Measurements from ENCODE around the gene UBE2O.

The UBE2O gene

DNA sequence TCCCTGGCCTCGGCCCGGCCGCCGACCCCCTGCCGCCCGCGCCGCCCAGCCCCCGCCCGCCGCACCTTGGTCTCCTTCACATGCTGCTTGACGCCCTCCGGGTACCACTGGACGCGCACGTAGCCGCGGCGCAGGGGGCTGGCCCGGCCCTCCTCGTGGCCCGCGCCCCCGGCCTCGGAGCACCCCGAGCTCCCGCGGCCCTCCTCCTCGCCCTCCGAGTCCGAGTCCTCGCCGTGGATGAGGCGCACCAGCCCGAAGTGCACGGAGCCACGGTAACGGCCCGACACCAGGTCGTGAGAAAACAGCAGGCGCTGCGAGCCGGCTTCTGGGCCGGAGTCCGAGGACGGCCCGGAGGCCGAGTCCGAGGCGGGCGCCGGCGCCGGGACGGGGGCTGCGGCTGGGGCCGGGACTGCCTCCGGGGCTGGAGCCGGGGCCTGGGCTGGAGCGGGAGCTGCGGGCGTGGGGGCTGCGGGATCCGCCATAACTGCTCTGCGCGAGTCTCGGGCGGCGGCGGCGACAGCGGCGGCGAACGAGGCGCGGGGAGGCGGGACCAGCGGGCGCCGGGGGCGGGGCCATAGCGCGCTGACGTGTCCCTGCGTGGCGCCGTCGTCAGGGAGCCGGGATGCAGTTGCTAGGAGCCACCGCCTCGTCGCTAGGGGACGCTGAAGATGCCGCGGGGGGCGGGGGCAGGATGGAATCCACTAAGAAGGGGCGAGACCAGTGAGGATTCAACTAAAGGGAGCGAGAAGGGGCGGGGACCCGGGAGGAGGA, at the start of gene UBE2O:
Gene UBE2O, minus strand, starts transcription at position 493 of the 771 bp plus-strand sequence. Its CDS starts 11 bp downstream, at position 482.
- peak; percentile 74 for DNase-seq

DNA sequence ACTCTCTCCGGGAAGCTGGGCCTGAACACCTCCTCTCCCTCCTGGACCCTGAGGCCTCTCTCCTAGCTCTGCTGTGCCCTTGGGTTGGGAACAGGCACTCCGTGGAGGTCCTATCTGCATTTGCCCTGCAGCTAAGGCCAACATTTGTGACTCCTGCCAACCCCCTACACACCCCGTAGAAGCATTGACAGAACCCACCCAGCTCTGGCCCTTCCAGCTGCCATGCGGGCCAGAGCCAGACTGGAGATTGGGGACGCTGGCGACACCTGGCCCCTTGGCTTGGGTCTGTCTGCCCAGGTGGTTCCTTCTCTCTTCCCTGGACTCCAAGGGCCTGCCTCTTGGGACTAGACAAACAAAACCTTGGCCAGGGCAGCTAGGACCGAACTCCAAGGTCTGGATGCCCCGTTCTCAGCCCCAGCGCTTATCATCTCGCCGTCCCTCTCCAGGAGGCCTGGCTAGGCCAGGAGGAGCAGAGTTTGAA, 48.9 kb upstream of the UBE2O start:
- DNase-seq, result no peak

DNA sequence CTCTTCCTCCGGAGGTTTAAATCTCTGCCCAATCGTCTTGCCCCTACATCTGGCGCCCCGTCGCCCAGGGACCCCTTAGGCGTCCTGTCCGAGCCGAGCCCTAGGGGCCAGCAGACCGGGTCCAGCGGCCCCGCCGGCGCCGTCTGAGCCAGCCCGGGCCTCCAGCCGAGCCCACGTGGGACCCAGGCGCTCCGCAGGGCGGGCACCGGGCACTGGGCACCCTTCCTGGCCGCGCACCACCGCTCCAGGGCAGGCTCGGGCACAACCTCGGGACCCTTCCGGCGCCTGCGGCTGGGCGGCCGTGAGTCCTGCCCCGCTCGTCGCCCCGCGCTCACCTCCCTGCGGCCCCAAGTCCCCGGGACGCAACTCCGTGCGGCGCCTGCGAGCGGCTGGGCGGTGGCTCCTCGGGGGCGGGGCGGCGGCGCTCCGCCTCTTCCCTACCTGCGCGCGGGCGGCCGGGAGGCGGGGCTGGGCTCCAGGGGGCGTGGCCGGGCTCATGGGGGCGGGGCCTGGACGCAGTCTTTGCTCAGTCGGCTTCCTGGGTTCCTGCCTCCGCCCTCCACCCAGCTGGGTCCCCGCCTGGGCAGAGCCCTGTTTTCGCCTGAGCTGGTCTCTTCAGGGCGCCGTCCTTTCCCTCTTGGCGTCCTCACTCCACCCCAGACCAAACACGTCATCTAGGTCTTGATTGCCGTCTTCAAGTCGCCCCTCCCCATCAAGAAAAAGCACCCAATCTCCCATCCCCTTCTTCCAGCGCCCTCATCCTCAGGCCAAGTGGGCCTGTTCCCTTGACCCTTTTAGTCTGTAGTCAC, 48.3 kb upstream of the UBE2O start, which contains the start of gene RHBDF2:
Gene RHBDF2, minus strand, starts transcription at position 406 of the 809 bp plus-strand sequence. CDS start 19,899 bp downstream, outside the sequence.
- DNase-seq, result peak; percentile 53

DNA sequence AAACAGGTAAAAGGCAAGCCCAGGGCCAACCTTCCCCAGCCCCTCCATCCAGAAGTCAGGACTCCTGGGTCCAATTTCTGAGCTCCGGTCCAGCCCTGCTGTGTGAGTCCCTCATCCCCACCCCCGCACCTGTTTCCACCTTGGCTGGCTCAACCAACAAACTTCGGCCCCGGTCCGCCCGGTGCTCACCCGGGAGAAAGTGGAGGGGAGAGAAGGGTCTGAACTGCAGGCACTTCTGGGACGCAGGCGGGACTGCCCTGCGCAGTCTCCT, 47.7 kb upstream of the UBE2O start:
- DNase-seq, result no peak

DNA sequence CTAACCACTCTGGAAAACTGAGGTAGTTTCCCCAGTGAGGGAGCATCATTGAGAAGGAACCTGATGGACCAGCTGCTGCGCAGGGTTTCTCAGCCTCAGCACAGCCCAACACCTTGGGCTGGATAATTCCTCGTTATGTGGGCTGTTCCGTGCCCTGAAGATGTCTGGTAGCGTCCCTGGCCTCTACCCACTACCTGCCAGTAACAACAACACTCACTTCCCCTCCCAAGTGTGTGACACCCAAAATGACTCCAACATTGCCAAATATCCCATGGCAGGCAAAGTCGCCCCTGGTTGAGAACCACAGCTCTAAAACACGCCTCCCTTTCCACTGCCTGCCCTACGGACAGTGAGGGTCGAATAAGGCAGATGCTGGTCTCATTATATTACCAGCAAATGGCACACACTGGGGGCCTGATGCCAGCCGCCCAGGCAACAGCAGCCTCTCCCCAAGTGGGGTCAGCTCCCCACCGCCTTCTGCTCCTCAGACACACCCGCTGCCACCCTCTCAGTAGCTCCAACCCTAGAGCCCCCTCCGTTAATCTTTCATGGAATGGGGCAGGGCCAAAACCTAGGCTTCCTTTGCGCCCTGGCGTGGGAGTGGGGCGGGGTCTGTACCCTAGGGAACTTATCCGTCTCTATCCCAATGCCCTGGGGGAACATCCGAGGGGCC, 47.3 kb upstream of the UBE2O start:
- DNase-seq, result no peak

DNA sequence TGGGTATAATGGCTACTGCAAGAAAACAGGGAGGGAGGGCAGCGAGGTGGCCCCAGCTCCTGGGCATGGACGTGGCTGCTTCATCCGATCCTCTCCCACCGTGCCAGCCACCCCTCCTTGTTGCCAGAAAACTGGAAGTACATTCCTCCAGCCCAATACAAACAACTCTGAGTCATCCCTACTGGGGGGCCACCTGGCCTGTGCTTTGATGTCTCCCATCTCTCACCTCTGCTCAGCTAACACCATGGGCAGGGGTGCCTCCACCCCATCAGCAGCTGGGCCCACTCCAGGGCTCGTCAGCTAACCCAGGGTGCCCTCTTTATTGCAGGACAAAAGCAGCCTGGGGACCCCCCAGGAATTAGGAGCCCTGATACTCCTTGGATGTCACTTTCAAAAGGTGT, 46.3 kb upstream of the UBE2O start:
- no peak for DNase-seq

DNA sequence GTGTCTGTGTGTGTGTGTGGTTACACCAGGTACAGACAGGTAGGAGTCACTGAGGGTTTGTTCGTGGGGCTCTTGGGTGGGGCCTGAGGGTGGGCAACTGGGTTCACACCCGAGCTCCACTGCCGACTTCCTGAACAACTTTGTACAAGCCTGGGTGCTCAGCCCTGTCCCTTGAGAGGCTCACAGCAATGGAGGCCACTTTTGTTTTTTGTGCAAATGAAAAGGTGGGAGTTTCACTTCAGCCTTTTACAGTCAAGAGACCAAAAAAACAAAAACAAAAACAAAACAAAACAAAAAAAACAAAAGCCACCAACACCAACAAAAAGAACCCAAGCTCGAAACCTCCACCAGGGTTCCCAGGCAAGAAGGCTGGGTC, 45.9 kb upstream of the UBE2O start:
- DNase-seq, result no peak

DNA sequence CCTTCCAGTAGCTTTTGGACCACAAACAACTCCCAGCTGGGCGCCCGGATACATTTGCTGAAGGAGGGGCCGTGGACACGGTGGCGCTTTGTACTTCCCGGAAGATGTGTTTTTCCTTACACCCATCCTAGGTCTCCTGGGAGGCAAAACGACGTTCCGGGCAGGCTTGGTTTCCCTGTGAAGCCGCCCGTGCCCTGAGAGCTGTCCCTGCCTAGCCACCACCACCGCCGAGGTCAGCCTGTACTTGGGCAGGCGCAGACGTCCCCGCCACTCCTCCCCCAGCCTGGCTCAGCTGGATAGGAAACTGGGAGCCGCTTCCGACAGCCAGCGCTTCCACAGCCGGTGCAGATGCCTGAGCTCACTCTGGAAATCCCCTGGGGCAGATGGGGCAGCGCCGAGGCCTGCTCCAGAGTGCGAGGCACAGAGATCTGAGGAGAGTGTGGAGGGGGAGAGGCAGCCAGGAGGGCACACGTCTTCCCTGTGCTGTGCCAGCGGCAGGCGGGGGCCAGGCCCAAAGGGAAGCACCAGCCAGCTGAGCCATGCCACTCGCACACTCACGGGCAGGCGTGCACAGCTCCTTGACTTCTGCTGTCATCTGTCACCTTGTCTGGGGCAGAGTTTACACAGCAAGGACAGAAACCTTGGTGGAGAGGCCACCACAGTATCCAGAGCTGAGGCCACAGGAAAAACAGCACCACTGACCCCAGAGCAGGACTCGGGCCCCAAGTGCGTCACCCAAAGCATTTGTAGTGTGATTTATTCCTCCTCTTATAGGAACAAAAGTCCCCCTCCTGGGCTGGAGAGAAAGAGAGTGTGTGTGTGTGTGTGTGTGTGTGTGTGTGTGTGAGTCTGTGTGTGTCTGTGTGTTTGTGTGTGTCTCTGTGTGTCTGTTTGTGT, 45.3 kb upstream of the UBE2O start:
- DNase-seq, result peak; percentile 93

DNA sequence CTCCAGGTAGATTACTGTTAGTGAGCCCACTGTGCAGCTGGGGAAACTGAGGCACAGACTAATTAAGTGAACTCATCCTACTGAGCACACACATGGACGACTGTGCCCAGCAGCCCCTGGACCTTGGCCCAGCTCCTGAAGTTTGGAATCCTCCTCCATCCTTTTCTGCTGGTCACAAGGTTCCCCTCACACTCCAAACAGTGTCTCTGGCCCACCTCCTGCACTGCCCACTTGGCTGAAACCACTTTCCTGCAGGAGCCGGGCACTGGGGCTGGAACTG, 44.7 kb upstream of the UBE2O start:
- DNase-seq, result no peak

DNA sequence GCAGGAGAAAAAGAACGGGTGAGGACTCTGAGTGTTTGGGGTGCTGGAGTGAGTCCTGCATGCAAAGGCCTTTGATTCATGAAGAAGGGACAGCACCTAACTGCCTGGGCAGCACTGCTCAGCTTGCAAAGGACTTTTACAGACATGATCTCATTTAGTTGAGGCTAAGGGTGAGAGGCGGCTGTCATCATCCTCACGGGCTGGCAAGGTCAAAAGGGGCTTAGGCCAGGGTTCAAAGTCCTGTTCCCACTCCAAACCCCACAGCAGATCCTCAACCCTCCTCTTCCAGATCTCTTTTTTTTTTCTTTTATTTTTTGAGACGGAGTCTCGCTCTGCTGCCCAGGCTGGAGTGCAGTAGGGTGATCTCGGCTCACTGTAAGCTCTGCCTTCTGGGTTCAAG, 43.5 kb upstream of the UBE2O start:
- DNase-seq, result no peak

DNA sequence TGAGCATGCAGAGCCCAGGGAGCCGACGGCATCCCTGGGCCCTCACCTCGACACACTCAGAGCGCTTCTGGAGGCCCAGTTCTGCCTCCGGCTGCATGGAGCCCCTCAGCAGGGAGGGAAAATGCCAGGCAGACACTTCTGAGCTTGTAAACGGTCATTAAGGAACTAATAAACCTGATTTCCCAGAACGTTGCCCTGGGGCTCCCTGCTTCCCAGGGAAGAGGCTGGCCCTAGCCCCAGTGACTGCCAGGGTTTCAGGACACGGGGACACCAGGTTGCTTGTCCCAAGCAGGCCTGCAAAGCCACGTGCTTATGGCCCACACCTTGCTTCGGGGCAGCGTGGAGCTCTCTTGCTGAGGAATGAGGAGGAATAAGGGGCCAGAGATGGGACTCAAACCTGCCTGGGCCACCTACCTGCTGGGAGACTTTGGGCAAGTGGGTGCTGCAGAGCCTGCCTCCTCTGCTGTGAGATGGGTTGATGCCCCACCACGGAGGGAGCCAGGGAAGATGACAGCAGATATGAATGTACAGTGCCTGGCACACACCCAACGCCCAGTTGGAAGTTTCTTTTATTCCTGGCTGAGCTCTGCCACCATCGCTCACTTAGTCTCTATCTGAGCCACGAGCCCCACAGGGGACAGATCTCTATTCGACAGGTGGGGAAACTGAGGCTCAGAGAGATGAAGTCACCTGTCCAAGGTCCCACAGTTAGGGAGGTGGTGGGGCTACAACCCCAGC, 42.9 kb upstream of the UBE2O start:
- no peak for DNase-seq

DNA sequence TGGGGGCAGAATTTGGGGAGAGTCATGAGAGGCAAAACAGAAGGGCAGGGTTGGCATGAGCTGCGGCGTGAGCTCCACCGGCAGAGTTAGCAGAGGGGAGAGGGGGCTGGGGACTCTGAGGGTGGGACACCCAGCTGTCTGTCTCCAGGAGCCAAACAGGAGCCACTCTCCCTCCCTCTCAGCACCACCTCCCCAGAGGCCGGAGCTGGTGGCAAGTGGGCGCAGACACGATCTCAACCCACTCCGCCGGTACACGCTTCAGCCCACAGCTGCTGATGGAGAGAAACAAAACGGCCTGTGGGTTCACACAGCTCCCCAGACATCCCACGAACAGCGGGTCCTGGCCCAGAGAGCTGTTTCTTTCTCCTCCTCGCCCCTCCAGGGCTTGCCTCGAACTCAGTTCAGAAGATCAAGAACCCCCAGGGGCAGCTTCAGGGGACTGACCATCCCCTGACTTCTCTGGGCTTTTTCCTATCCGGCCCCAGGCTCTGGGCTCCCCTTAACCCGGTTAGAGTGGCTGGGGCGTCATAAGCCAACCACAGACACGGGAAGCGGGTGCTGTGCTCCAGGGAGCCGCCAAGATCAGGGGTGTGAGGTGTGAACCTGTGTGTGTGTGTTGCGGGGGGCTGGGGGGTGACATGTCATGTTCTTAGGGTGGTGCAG, 40.7 kb upstream of the UBE2O start:
- DNase-seq, result no peak

DNA sequence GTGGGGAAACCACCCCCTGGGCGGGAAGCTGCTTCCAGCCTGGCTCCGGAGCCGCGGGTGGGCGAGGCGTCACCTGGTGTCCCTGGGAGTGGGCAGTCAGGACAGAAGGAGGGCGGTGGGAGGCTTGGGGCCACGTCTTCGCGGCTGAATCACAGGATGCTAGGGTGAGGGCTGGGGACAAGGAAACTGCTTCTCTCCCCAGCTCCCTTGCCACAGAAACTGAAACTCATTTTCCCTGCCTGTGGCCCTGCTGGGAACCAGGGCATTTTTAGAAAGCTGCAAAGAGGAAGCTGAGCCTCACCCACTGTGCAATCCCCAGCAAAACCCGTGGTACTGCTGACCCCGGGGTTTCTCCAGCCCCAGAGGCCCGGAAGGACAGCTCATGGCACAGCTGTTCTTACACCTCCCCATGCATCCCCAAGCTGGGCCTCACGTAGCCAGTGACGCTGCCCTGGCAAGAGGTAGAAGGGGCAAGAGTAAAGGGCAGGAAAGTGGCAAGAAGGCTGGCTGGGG, 40.1 kb upstream of the UBE2O start:
- DNase-seq, result peak; percentile 16

DNA sequence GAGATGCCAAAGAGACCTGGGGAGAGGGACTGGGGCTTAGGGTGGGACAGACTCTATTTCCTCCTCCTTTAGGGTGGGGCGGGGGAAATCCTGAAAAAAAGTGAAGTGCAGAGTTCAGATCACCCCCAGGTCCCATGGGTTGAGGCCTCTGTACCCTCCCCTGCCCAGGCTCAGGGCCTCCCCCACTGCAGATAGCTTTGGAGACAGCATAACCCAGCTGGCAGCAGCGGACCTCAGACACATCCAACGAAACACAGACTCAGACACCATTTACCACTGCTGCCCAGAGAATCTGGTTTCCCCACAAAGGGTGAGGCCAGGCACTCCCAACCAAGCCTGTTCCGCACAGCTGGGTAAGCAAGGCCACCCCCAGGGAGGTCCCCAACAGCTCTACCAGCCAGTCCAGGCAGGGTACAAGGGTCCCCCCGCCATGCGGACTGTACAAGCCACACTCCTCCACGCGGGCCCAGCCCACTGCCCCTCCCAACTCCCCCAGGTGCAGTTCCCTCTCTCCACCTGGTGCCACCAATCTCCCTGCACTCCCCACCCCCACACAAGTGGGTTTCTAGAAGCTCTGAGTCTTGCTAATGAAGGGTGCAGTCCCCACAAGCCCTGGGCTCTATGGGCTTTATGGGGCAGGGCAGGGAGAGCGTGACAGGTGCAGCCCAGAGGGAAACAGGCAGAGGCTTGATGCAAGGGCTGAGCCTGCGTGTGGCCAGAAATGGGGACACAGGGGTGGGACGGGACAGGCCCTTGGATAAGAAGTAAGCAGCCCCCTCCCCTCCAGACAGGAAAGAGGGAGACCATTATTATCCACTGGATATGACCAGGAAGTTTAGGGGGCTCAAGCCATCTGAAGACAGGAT, 39.4 kb upstream of the UBE2O start:
- no peak for DNase-seq

DNA sequence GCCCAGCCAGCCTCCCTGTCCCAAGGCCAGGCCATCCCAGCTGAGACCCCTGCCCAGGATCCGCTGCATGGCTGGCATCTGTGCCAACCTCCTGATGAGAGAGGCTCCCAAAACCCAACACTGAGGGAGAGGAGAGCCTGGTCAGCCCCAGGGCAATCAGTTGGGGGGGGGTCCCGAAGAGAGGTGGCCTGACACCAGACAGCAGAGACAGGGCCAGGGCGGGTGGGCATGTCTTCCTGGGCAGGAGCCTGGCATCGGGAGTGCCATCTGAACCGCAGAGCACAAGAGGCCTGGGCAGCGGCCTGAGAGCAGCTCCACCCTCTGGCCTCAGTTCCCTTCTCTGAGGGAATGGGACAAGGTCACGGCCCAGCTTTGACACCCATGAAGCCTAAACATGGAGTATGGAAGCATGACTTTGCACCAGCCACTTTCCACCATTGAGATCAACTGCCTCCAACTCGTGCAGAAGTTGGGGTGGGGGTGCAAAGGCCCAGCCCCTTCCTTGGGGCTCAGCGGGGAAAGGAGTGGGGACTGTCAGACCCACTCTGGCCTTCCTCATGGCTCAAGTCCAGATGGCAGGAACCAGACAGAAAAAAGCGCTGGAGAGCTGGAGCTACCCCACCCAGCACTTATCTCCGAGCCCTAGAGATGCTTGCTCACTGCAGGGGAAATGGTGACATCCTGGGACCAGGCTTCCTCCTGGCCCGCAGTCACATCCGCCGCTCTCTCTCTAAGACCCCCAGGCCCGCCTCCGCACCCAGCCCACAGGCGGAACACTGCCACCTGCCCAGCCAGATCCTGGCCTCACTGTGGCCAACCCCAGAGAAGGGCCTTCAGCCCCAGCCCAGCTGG, 38.5 kb upstream of the UBE2O start:
- no peak for DNase-seq

DNA sequence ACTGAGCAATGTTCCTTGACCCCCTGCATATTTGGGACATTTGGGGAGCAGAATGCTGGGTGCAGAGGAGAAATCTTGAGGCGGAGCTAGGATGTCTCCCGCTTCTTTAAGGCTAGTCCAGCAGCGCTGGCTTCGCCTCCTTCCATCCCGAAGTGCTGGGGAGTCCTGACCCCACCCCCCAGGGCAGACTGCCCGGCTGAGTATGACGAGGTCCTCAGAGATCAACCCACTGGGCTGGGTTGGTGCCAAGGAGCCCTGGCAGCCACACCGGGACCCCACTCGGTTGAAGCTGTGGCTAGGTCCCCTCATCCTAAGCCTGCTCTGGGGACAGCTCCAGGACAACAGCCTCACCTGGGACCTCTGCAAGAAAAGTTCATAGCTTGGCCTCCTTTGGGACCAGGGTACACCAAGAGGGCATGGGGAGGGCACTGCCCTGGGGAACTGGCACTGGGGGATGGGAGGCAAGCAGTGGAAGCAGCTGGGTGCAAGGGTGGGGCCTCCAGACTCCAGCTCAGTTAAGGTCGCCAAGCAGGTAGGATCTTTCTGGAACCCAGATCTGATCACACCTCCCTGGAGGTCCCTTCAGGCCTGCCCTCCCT, 37.3 kb upstream of the UBE2O start:
- no peak for DNase-seq

DNA sequence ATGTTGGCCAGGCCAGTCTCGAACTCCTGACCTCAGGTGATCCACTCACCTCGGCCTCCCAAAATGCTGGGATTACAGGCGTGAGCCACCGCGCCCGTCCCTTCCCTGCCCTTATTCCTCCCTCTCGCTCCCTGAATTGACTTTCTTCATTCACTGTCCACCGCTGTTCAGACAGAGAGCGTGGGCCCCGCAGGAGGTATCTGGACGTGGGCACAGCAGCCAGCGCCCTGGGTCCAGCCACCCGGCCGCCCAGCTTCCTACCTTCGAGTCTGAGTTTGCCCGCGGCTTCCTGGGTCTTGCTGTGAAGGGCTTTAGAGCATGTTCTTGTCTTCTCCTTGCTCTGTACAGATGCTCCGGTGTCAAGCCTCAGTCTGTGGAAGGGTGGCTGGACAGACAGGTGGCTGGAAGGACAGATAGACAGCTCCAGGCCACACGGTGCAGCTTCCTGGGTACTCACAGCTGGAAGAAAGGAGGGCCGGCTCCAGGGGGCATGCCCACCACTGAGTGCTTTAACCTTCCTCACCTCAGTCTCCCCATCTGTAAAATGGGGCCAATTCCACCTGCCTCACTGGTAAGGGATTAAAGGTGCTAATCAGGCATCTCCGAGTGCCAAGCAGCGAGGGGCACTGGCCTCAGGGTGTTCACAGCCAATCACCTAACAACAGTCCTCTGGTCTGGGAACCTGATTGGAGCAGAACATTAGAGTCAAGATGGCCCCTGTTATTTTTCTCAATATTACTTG, 34.7 kb upstream of the UBE2O start:
- DNase-seq, result no peak

DNA sequence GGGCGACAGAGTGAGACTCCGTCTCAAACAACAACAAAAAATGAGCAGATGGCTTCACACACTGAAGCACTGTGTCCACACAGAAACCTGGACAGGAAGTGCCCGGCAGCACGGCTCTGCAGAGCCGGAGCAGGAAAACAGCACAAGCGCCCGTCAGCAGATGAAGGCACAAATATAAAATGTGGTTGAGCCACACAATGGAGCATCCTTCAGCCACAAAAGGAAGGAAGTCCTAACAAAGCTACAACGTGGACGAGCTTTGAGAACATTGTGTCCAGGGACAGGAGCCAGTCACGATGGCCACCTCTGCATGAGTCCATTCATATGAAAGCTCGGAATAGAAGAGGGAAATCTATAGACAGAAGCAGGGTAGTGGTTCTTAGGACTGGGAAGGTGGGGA, 32.6 kb upstream of the UBE2O start:
- DNase-seq, result no peak
